ENCODE results near the gene DLG2.
A peak's percentile ranks its signal among the peaks of the same experiment; 100 is the strongest.
"Not testable (repeated sequence)": the region's sequence is repeated elsewhere in the genome, so short reads cannot be mapped to it uniquely, and the experiment has no call there.

DLG2 gene

DNA sequence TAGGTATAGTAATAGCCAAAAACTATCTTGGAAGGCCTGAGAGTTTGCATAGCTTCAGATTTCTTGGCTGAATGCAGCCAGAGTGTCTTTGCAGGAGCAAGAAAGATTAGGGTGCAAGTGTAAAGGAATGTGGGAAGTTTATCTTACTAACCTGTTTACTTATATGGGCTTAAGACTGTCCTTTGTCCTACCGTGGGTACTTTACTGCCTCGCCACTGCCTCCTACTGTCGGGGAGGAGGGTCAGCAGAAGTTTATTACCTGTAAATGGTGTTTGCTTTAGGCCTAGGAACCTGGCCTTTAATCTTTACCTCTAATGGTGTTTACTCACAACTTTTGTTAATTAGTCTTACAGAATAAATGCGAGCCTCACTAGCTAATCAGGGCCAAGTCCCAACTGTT is 633.8 kb downstream of the DLG2 start:
- TF ChIP-seq, protein P1, sequence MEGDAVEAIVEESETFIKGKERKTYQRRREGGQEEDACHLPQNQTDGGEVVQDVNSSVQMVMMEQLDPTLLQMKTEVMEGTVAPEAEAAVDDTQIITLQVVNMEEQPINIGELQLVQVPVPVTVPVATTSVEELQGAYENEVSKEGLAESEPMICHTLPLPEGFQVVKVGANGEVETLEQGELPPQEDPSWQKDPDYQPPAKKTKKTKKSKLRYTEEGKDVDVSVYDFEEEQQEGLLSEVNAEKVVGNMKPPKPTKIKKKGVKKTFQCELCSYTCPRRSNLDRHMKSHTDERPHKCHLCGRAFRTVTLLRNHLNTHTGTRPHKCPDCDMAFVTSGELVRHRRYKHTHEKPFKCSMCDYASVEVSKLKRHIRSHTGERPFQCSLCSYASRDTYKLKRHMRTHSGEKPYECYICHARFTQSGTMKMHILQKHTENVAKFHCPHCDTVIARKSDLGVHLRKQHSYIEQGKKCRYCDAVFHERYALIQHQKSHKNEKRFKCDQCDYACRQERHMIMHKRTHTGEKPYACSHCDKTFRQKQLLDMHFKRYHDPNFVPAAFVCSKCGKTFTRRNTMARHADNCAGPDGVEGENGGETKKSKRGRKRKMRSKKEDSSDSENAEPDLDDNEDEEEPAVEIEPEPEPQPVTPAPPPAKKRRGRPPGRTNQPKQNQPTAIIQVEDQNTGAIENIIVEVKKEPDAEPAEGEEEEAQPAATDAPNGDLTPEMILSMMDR (IDR thresholded peaks at IDR 0.05; ENCODE audit: low read depth, low read length), result peak; percentile 39
- peak in 1 of 2 donors; percentile 36 for DNase-seq (ENCODE audit: low read depth in 2 of 2)

DNA sequence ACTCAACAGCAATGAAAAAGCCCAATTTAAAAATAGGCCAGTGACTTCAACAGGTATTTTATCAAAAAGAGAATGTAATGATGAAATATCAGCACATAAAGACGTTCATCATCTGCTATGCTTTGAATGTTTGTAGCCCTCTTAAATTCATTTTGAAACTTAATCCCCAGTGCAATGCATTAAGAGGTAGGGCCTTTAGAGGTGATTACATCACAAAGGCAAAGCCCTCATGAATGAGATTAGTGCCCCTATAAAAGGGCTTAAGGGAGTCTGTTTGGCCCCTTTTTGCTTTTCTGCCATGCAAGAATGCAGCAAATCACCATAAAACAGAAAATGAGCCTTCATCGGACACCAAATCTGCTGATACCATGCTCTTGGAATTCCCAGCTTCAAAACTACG is 637.0 kb downstream of the DLG2 start:
- TF ChIP-seq, protein P1 (IDR thresholded peaks at IDR 0.05; ENCODE audit: low read depth, low read length), result no peak
- no peak for DNase-seq (ENCODE audit: low read depth in 2 of 2)
- no peak overlapping the region for H3K4me3 ChIP-seq (replicated peaks in 1 of 2; ENCODE audit: low read depth in 2 of 2, low read length in 2 of 2)

More for the DNA sequence above, 633.8 kb downstream of the DLG2 start:
- H3K4me3 ChIP-seq (replicated peaks in 1 of 2; ENCODE audit: low read depth in 2 of 2, low read length in 2 of 2), result no peak overlapping the region

DNA sequence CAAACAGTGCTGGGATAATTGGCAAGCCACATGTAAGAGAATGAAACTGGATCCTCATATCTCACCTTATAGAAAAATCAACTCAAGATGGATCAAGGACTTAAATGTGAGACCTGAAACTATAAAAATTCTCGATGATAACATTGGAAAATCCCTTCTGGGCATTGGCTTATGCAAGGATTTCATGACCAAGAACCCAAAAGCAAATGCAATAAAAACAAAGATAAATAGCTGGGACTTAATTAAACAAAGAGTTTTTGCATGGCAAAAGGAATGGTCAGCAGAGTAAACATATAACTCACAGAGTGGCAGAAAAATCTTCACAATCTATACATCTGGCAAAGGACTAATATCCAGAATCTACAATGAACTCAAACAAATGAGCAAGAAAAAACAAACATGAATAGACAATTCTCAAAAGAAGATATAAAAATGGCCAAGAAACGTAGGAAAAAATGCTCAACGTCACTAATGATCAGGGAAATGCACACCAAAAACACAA is 639.4 kb downstream of the DLG2 start:
- DNase-seq (ENCODE audit: low read depth in 2 of 2); H3K4me3 ChIP-seq (replicated peaks in 1 of 2; ENCODE audit: low read depth in 2 of 2, low read length in 2 of 2): not testable (repeated sequence)

DNA sequence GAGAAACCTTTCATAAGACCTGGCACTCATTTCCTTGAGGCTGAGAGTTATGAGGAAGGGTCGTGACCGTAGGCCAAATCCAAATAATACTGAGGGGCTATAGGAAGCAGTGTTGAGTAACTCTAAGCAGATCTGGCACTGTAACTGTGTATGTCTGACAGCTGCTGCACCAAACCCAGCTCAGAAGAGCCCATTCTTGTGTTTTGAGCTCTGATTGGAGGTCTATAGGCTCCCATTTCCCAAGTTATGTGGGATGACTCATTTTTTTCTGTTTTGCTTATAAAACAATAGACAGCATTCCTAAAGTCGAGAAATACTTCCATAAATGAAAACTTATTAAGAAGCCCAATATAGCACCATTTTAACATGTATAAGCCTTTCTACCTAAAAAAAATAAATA is 645.8 kb downstream of the DLG2 start:
- no peak overlapping the region for H3K4me3 ChIP-seq (replicated peaks in 1 of 2; ENCODE audit: low read depth in 2 of 2, low read length in 2 of 2)
- TF ChIP-seq, protein P1 (IDR thresholded peaks at IDR 0.05; ENCODE audit: low read depth, low read length), result no peak
- DNase-seq (ENCODE audit: low read depth in 2 of 2), result no peak

DNA sequence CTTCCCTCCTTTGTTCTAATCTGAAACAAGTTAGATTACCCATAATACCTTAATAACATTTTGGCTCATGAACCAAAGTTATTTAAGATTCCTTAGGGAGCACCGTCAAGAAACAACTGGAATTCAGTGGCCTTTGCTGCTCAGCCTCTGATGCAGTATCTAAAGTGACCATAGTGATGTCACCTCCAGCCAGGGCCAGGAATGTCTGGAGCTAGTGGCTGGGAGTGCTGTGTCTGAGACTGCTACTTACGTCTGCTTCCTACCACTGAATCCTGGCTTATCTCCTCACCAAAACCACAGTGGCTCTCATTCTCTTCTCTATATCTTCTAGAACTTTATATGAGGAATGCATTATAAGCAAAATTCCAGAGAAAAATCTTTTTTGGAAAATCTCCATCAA is 658.0 kb downstream of the DLG2 start:
- DNase-seq (ENCODE audit: low read depth in 2 of 2), result peak; percentile 0 to 35
- no peak overlapping the region for H3K4me3 ChIP-seq (replicated peaks in 1 of 2; ENCODE audit: low read depth in 2 of 2, low read length in 2 of 2)
- TF ChIP-seq, protein P1 (IDR thresholded peaks at IDR 0.05; ENCODE audit: low read depth, low read length), result no peak

DNA sequence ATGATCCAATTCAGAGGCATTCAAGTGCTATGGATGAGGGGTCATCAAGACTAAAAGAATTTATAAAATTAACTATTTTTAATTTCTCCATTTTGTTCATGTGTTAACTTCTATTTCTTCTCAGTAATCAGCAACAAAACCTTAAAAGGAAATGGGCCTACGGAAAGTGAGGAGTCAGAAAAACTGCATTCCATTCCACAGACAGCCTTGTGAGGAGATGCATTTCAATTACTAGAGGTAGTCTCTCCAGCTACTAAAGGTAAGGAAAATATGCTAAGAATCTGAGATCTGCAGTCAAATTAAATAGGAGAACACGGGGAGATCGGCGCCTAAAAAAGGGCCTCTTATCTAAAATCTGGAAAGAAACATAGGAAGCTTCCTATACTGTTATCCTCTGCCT is 661.7 kb downstream of the DLG2 start:
- no peak for DNase-seq (ENCODE audit: low read depth in 2 of 2)
- TF ChIP-seq, protein P1 (IDR thresholded peaks at IDR 0.05; ENCODE audit: low read depth, low read length), result no peak
- no peak overlapping the region for H3K4me3 ChIP-seq (replicated peaks in 1 of 2; ENCODE audit: low read depth in 2 of 2, low read length in 2 of 2)

DNA sequence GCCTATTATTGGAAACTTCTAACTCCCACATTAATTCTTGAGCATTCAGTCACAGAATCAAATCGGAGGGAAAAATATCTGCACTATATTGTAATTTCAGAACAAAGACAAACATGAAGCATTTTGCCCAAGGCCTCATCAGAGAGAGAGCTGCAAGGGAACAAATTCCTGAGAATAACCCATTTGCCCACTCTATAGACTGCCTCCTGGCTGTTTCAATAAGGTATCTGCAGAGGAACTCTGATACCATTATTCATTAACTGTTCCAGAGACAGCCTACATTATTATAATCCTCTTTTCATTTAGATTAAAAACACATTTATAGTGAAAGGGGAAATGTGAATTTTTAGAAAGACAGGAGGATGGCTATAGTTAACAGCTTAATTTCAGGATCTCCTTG is 663.9 kb downstream of the DLG2 start:
- H3K4me3 ChIP-seq (replicated peaks in 1 of 2; ENCODE audit: low read depth in 2 of 2, low read length in 2 of 2), result no peak overlapping the region
- TF ChIP-seq, protein P1 (IDR thresholded peaks at IDR 0.05; ENCODE audit: low read depth, low read length), result no peak
- peak in 1 of 2 donors; percentile 1 for DNase-seq (ENCODE audit: low read depth in 2 of 2)
